Measurements from ENCODE around the gene COL5A1.

Gene COL5A1

GRCh38 chr9:134633362-134634142, 8.1 kb upstream of the COL5A1 start:
- Histone ChIP-seq H3K27me3 (ENCODE audit: control insufficient read depth, insufficient read depth, low read length) (no peaks in the 10 kb centered on the region), H3K4me1 (ENCODE audit: control insufficient read depth, insufficient read depth, low read length) (no peaks in the 10 kb centered on the region)

GRCh38 chr9:134634176-134634575, 7.4 kb upstream of the COL5A1 start:
- no peaks in the 10 kb centered on the region for H3K36me3 ChIP-seq (ENCODE audit: control insufficient read depth, insufficient read depth, low read length)
- H3K4me1 ChIP-seq (ENCODE audit: control insufficient read depth, insufficient read depth, low read length) = no peaks in the 10 kb centered on the region
- H3K27ac ChIP-seq (ENCODE audit: low read length) = no peak overlapping the region
- no peaks in the 10 kb centered on the region for H3K9me3 ChIP-seq (ENCODE audit: control insufficient read depth, insufficient read depth, low read length)
- no peak for DNase-seq (ENCODE audit: low read depth, low spot score)
- no peaks in the 10 kb centered on the region for H3K27me3 ChIP-seq (ENCODE audit: control insufficient read depth, insufficient read depth, low read length)
- H3K4me3 ChIP-seq (ENCODE audit: low read length) = no peak overlapping the region
- WGBS (ENCODE audit: insufficient coverage, insufficient read length) = no CpG with 5 or more reads among the region's 9 CpGs

More at GRCh38 chr9:134633362-134634142, 8.1 kb upstream of the COL5A1 start:
- no peaks in the 10 kb centered on the region for H3K9me3 ChIP-seq (ENCODE audit: control insufficient read depth, insufficient read depth, low read length)
- no peak for DNase-seq (ENCODE audit: low read depth, low spot score)
- no CpG with 5 or more reads among the region's 16 CpGs for WGBS (ENCODE audit: insufficient coverage, insufficient read length)
- H3K36me3 ChIP-seq (ENCODE audit: control insufficient read depth, insufficient read depth, low read length) = no peaks in the 10 kb centered on the region
- no peak overlapping the region for H3K27ac ChIP-seq (ENCODE audit: low read length)
- no peak overlapping the region for H3K4me3 ChIP-seq (ENCODE audit: low read length)

- H3K27me3 ChIP-seq (ENCODE audit: control insufficient read depth, insufficient read depth, low read length) = no peaks in the 10 kb centered on the region
- H3K9me3 ChIP-seq (ENCODE audit: control insufficient read depth, insufficient read depth, low read length) = no peaks in the 10 kb centered on the region
- H3K4me1 ChIP-seq (ENCODE audit: control insufficient read depth, insufficient read depth, low read length) = no peaks in the 10 kb centered on the region
- DNase-seq (ENCODE audit: low read depth, low spot score) = no peak
- no peak overlapping the region for H3K4me3 ChIP-seq (ENCODE audit: low read length)
- H3K36me3 ChIP-seq (ENCODE audit: control insufficient read depth, insufficient read depth, low read length) = no peaks in the 10 kb centered on the region
- no CpG with 5 or more reads among the region's 15 CpGs for WGBS (ENCODE audit: insufficient coverage, insufficient read length)
- no peak overlapping the region for H3K27ac ChIP-seq (ENCODE audit: low read length)
These were observed 6.9 kb upstream of the COL5A1 start for GRCh38 chr9:134634667-134635230.

GRCh38 chr9:134635351-134636148, 6.1 kb upstream of the COL5A1 start:
- Histone ChIP-seq H3K36me3 (ENCODE audit: control insufficient read depth, insufficient read depth, low read length) (no peaks in the 10 kb centered on the region), H3K4me1 (ENCODE audit: control insufficient read depth, insufficient read depth, low read length) (no peaks in the 10 kb centered on the region), H3K4me3 (ENCODE audit: low read length) (no peak overlapping the region), H3K27me3 (ENCODE audit: control insufficient read depth, insufficient read depth, low read length) (no peaks in the 10 kb centered on the region), H3K9me3 (ENCODE audit: control insufficient read depth, insufficient read depth, low read length) (no peaks in the 10 kb centered on the region), H3K27ac (ENCODE audit: low read length) (no peak overlapping the region)
- no CpG with 5 or more reads among the region's 17 CpGs for WGBS (ENCODE audit: insufficient coverage, insufficient read length)
- DNase-seq (ENCODE audit: low read depth, low spot score) = no peak

GRCh38 chr9:134636149-134636507, 5.5 kb upstream of the COL5A1 start:
- no peaks in the 10 kb centered on the region for H3K27me3 ChIP-seq (ENCODE audit: control insufficient read depth, insufficient read depth, low read length)
- WGBS (ENCODE audit: insufficient coverage, insufficient read length) = no CpG with 5 or more reads among the region's 2 CpGs
- no peaks in the 10 kb centered on the region for H3K9me3 ChIP-seq (ENCODE audit: control insufficient read depth, insufficient read depth, low read length)

GRCh38 chr9:134637241-134637640, 4.4 kb upstream of the COL5A1 start:
- no peaks in the 10 kb centered on the region for H3K36me3 ChIP-seq (ENCODE audit: control insufficient read depth, insufficient read depth, low read length)
- DNase-seq (ENCODE audit: low read depth, low spot score) = no peak
- H3K27me3 ChIP-seq (ENCODE audit: control insufficient read depth, insufficient read depth, low read length) = no peaks in the 10 kb centered on the region
- no peak overlapping the region for H3K27ac ChIP-seq (ENCODE audit: low read length)
- H3K9me3 ChIP-seq (ENCODE audit: control insufficient read depth, insufficient read depth, low read length) = no peaks in the 10 kb centered on the region
- no peak overlapping the region for H3K4me3 ChIP-seq (ENCODE audit: low read length)
- no CpG with 5 or more reads among the region's 12 CpGs for WGBS (ENCODE audit: insufficient coverage, insufficient read length)
- no peaks in the 10 kb centered on the region for H3K4me1 ChIP-seq (ENCODE audit: control insufficient read depth, insufficient read depth, low read length)

More at GRCh38 chr9:134636149-134636507, 5.5 kb upstream of the COL5A1 start:
- H3K4me3 ChIP-seq (ENCODE audit: low read length) = no peak overlapping the region
- no peaks in the 10 kb centered on the region for H3K4me1 ChIP-seq (ENCODE audit: control insufficient read depth, insufficient read depth, low read length)
- no peak overlapping the region for H3K27ac ChIP-seq (ENCODE audit: low read length)
- H3K36me3 ChIP-seq (ENCODE audit: control insufficient read depth, insufficient read depth, low read length) = no peaks in the 10 kb centered on the region
- no peak for DNase-seq (ENCODE audit: low read depth, low spot score)

- H3K36me3 ChIP-seq (ENCODE audit: control insufficient read depth, insufficient read depth, low read length) = no peaks in the 10 kb centered on the region
- H3K27me3 ChIP-seq (ENCODE audit: control insufficient read depth, insufficient read depth, low read length) = no peaks in the 10 kb centered on the region
- no peaks in the 10 kb centered on the region for H3K9me3 ChIP-seq (ENCODE audit: control insufficient read depth, insufficient read depth, low read length)
- no peak overlapping the region for H3K27ac ChIP-seq (ENCODE audit: low read length)
- H3K4me3 ChIP-seq (ENCODE audit: low read length) = no peak overlapping the region
- DNase-seq (ENCODE audit: low read depth, low spot score) = no peak
- WGBS (ENCODE audit: insufficient coverage, insufficient read length) = no CpG with 5 or more reads among the region's 23 CpGs
- H3K4me1 ChIP-seq (ENCODE audit: control insufficient read depth, insufficient read depth, low read length) = peaks cover 2% of the 10 kb centered on the region; the same call in 1 of the 2 replicates
These were observed 3.7 kb upstream of the COL5A1 start for GRCh38 chr9:134637696-134638501.

- DNase-seq (ENCODE audit: low read depth, low spot score) = no peak
- Histone ChIP-seq H3K27ac (ENCODE audit: low read length) (no peak overlapping the region), H3K9me3 (ENCODE audit: control insufficient read depth, insufficient read depth, low read length) (no peaks in the 10 kb centered on the region), H3K36me3 (ENCODE audit: control insufficient read depth, insufficient read depth, low read length) (no peaks in the 10 kb centered on the region), H3K4me1 (ENCODE audit: control insufficient read depth, insufficient read depth, low read length) (peaks cover 3% of the 10 kb centered on the region; the same call in 1 of the 2 replicates), H3K4me3 (ENCODE audit: low read length) (no peak overlapping the region), H3K27me3 (ENCODE audit: control insufficient read depth, insufficient read depth, low read length) (no peaks in the 10 kb centered on the region)
- WGBS (ENCODE audit: insufficient coverage, insufficient read length) = no CpG with 5 or more reads among the region's 13 CpGs
These were observed 3.0 kb upstream of the COL5A1 start for GRCh38 chr9:134638502-134639090.

GRCh38 chr9:134639994-134640393, 1.6 kb upstream of the COL5A1 start:
- no peak overlapping the region for H3K27ac ChIP-seq (ENCODE audit: low read length)
- H3K4me1 ChIP-seq (ENCODE audit: control insufficient read depth, insufficient read depth, low read length) = peaks cover 3% of the 10 kb centered on the region; the same call in 1 of the 2 replicates
- H3K27me3 ChIP-seq (ENCODE audit: control insufficient read depth, insufficient read depth, low read length) = no peaks in the 10 kb centered on the region
- DNase-seq (ENCODE audit: low read depth, low spot score) = no peak
- no peak overlapping the region for H3K4me3 ChIP-seq (ENCODE audit: low read length)
- H3K9me3 ChIP-seq (ENCODE audit: control insufficient read depth, insufficient read depth, low read length) = no peaks in the 10 kb centered on the region
- H3K36me3 ChIP-seq (ENCODE audit: control insufficient read depth, insufficient read depth, low read length) = no peaks in the 10 kb centered on the region
- WGBS (ENCODE audit: insufficient coverage, insufficient read length) = no CpG with 5 or more reads among the region's 5 CpGs

Data from iPS DF 6.9 (cell line).